HCT116 (cell line): Measurements from ENCODE around the gene LRRC71. TPM values are rescaled to one million over a fixed set of nuclear protein-coding genes. Genes with fewer than 3 reads are reported as not detected.

Experiments
- ATAC-seq: fragments of 200-7000 bp; cut with Tn5 transposase; 2 replicates; pipeline ENCODE4 v1.9.1; 2020; ENCODE audit warnings: mild to moderate bottlenecking, moderate library complexity
- BruUV-seq: library from RNA; stranded (reverse); fragments of 400-500 nt; replicated peaks from 2 replicates; lab custom pipeline; 2021; lab: Mats Ljungman, UMichigan
- CTCF ChIA-PET: fragments of 300-600 bp; sonication (Branson Sonifier 250); formaldehyde crosslinking; loops from one replicate; lab custom pipeline; 2021; ENCODE audit warnings: antibody characterized with exemption; lab: Charles Lee
- POLR2A ChIA-PET: fragments of 300-600, 350-600 bp; sonication (Branson Sonifier 250); formaldehyde crosslinking; loops from one replicate; lab custom pipeline; 2021; ENCODE audit warnings: antibody characterized with exemption; lab: Charles Lee
- RAD21 ChIA-PET, 2 experiments: fragments of 300-600 bp; sonication (Branson Sonifier 250); formaldehyde crosslinking; loops; one replicate each; lab custom pipeline; 2023; ENCODE audit warnings: low total read pairs in 2 of 2; ENCODE audit not compliant: uncharacterized antibody in 2 of 2, unreplicated experiment in 2 of 2, low non-redundant PET in 1 of 2; lab: Charles Lee
- DNase-seq: peaks from one replicate; pipeline ENCODE4 v3.0.0-alpha.2; 2010; ENCODE audit warnings: low read depth, low spot score
- H2AFZ ChIP-seq: fragments of 200-600 bp; shearing (Covaris generic), sonication (generic); 2 replicates; pipeline ENCODE4 v1.6.1; 2017; ENCODE audit warnings: low read depth, mixed run types, mixed read lengths, antibody characterized with exemption, low read length; ENCODE audit not compliant: poor library complexity, severe bottlenecking
- H3K27ac ChIP-seq: 2 replicates; pipeline ENCODE4 v1.5.1; 2012; ENCODE audit warnings: low read depth, low read length
- H3K27me3 ChIP-seq: fragments of 200-600 bp; sonication (generic); 2 replicates; pipeline ENCODE4 v1.6.1; 2016; ENCODE audit warnings: mixed run types, low read length, mixed read lengths; ENCODE audit not compliant: insufficient read depth
- H3K36me3 ChIP-seq, 2 experiments: fragments of 200-500 bp in 1 of 2; fragments of 200-600 bp in 1 of 2; sonication (Bioruptor generic) in 1 of 2; sonication (generic) in 1 of 2; 2 replicates each; pipeline versions ENCODE4 v1.5.1 to v1.6.1; 2014 to 2016; ENCODE audit warnings: low read length in 2 of 2, inconsistent platforms in 1 of 2, mixed read lengths in 1 of 2, mixed run types in 1 of 2; ENCODE audit not compliant: insufficient read depth in 2 of 2, control insufficient read depth in 1 of 2
- H3K4me1 ChIP-seq, 2 experiments: fragments of 200-600 bp in 1 of 2; sonication (generic) in 1 of 2; 2 replicates each; pipeline versions ENCODE4 v1.5.1 to v1.6.1; 2012 to 2017; ENCODE audit warnings: low read length in 2 of 2, inconsistent platforms in 1 of 2, mild to moderate bottlenecking in 1 of 2, mixed read lengths in 1 of 2, mixed run types in 1 of 2, moderate library complexity in 1 of 2; ENCODE audit not compliant: insufficient read depth in 2 of 2, control insufficient read depth in 1 of 2
- H3K4me2 ChIP-seq: fragments of 200-600 bp; sonication (generic); 2 replicates; pipeline ENCODE4 v1.6.1; 2017; ENCODE audit warnings: mixed run types, low read length, mixed read lengths
- H3K4me3 ChIP-seq, 2 experiments: fragments of 200-600 bp in 1 of 2; sonication (generic) in 1 of 2; replicated peaks in 1 of 2; 2 replicates each; pipeline ENCODE4 v1.5.1; 2011 to 2016; ENCODE audit warnings: low read length in 2 of 2, control low read depth in 1 of 2, low read depth in 1 of 2, mild to moderate bottlenecking in 1 of 2, mixed read lengths in 1 of 2, mixed run types in 1 of 2
- H3K79me2 ChIP-seq: fragments of 200-600 bp; sonication (generic); 2 replicates; pipeline ENCODE4 v1.6.1; 2017; ENCODE audit warnings: mild to moderate bottlenecking, mixed run types, low read length, moderate library complexity, mixed read lengths; ENCODE audit not compliant: insufficient read depth
- H3K9ac ChIP-seq: fragments of 200-600 bp; sonication (generic); 2 replicates; pipeline ENCODE4 v1.6.1; 2016; ENCODE audit warnings: low read length, mixed read lengths
- H3K9me2 ChIP-seq: fragments of 200-600 bp; sonication (generic), shearing (Covaris generic); 2 replicates; pipeline ENCODE4 v1.6.1; 2017; ENCODE audit warnings: mixed run types, mild to moderate bottlenecking, moderate library complexity; ENCODE audit not compliant: insufficient read depth
- H3K9me3 ChIP-seq, 2 experiments: fragments of 200-500 bp in 1 of 2; fragments of 200-600 bp in 1 of 2; sonication (Bioruptor generic) in 1 of 2; sonication (generic) in 1 of 2; 2 replicates each; pipeline ENCODE4 v1.6.1; 2014 to 2017; ENCODE audit warnings: low read length in 2 of 2, mixed read lengths in 2 of 2, inconsistent platforms in 1 of 2, low read depth in 1 of 2, mild to moderate bottlenecking in 1 of 2, mixed run types in 1 of 2, moderate library complexity in 1 of 2; ENCODE audit not compliant: control insufficient read depth in 1 of 2, insufficient read depth in 1 of 2
- H4K20me1 ChIP-seq: fragments of 200-600 bp; sonication (generic), shearing (Covaris generic); 2 replicates; pipeline ENCODE4 v1.6.1; 2017; ENCODE audit warnings: mixed run types, mild to moderate bottlenecking, moderate library complexity; ENCODE audit not compliant: insufficient read depth
- EGR1 ChIP-seq: IDR thresholded peaks from 2 replicates; pipeline ENCODE4 v1.6.1; 2012; ENCODE audit warnings: low read depth
- ELF1 ChIP-seq: IDR thresholded peaks from 2 replicates; pipeline ENCODE4 v1.6.1; 2012; ENCODE audit warnings: low read depth, borderline replicate concordance
- EZH2 ChIP-seq: fragments of 200-600 bp; sonication (generic); IDR thresholded peaks from 2 replicates; pipeline ENCODE4 v1.6.1; 2017; ENCODE audit warnings: antibody characterized with exemption, mixed run types
- EZH2phosphoT487 ChIP-seq: fragments of 200-600 bp; IDR thresholded peaks from 2 replicates; pipeline ENCODE4 v1.6.1; 2018; ENCODE audit warnings: antibody characterized with exemption, borderline replicate concordance
- FOSL1 ChIP-seq: IDR thresholded peaks from 2 replicates; pipeline ENCODE4 v1.6.1; 2012; ENCODE audit warnings: low read depth
- POLR2A ChIP-seq: IDR thresholded peaks from 2 replicates; pipeline ENCODE4 v1.7.0; 2011; ENCODE audit warnings: borderline replicate concordance; ENCODE audit not compliant: insufficient read depth, insufficient read length; ENCODE audit errors: extremely low read depth
- POLR2AphosphoS5 ChIP-seq: IDR thresholded peaks from 2 replicates; pipeline ENCODE4 v1.6.1; 2011; ENCODE audit warnings: mild to moderate bottlenecking, low read depth, low read length, moderate library complexity
- RAD21 ChIP-seq: IDR thresholded peaks from 2 replicates; pipeline ENCODE4 v1.6.1; 2012; ENCODE audit warnings: low read depth, mild to moderate bottlenecking
- TCF7L2 ChIP-seq: IDR thresholded peaks from 2 replicates; pipeline ENCODE4 v1.7.0; 2011; ENCODE audit warnings: borderline replicate concordance, inconsistent platforms; ENCODE audit not compliant: insufficient read depth, insufficient read length; ENCODE audit errors: extremely low read depth
- ZNF274 ChIP-seq: fragments of 200-500 bp; sonication (Bioruptor generic); IDR thresholded peaks from 2 replicates; pipeline ENCODE4 v1.6.1; 2014; ENCODE audit warnings: mild to moderate bottlenecking, low read depth, low read length, inconsistent platforms
- intact Hi-C: fragments of 100-400 bp; cut with micrococcal nuclease; formaldehyde crosslinking; loops from 2 replicates; pipeline ENCODE4 v1.10.0; 2022
- total RNA-seq: library from RNA; stranded (reverse); gene quantifications from one replicate; pipeline ENCODE4 v1.2.1, GENCODE V29; 2021; ENCODE audit not compliant: unreplicated experiment
- TF ChIP-seq, protein P1 (sequence below): IDR thresholded peaks from 2 replicates; pipeline ENCODE4 v1.6.1; 2012; ENCODE audit warnings: low read depth
- TF ChIP-seq, protein P2 (sequence below), 3 experiments: fragments of 200-600 bp in 1 of 3; sonication (generic) in 1 of 3; IDR thresholded peaks in 2 of 3; conservative IDR thresholded peaks in 1 of 3; 2 replicates each; pipeline ENCODE4 v1.5.1; 2012 to 2017; ENCODE audit warnings: low read depth in 2 of 3, low read length in 2 of 3, antibody characterized with exemption in 1 of 3, borderline replicate concordance in 1 of 3, control low read depth in 1 of 3, mild to moderate bottlenecking in 1 of 3, mixed read lengths in 1 of 3, mixed run types in 1 of 3, moderate library complexity in 1 of 3; ENCODE audit not compliant: insufficient read depth in 1 of 3
- TF ChIP-seq, protein P3 (sequence below): IDR thresholded peaks from 2 replicates; pipeline ENCODE4 v1.6.1; 2012

The LRRC71 gene
- total RNA-seq, 1 experiment from 2014 or later: not detected

DNA sequence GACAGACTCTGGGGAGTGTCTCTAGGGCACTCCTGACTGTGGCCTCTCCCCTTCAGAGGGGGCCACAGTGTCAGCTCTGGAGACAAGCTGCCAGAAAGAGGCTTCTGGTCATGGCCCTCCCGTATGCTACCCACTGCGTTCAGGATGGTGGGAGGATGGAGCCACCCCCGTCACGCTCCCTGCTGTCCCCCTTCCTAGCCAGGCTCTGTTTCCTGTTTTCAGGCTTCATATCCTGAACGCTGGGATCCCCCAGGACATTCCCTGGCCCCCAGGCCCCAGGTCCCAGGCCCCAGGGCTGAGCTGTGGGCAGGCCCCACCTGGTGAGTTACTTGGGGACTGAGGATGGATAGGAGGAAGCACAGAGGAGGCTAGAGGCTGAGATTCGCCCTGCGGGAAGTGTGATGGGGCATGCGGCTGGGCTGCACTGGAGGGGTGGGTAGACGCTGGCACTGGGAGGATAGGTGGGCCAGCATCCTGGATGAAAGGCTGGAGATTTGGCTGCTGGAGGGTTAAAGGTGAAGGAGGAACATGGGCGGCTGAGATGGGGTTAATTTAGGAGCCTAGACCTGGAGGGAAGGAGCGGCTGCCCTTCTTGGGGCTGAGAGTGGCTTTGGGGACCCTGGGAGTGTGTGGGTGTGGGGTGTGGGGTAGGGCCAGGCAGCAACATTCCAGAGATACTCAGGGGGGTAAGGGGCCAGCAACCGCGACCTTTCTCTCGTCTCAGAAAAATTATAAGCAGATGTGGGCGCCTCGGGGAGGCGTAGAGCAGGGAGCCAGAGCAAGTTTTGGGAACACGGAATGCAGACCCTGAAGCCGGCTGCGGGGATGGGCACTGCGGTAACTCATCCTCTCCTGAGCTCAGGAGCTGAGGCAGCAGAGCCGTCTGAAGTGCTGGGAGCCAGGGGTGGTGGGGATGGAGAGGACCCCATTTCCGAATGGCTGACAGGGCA lies 18.2 kb upstream of the LRRC71 start (continued):
- TF ChIP-seq, protein P1, sequence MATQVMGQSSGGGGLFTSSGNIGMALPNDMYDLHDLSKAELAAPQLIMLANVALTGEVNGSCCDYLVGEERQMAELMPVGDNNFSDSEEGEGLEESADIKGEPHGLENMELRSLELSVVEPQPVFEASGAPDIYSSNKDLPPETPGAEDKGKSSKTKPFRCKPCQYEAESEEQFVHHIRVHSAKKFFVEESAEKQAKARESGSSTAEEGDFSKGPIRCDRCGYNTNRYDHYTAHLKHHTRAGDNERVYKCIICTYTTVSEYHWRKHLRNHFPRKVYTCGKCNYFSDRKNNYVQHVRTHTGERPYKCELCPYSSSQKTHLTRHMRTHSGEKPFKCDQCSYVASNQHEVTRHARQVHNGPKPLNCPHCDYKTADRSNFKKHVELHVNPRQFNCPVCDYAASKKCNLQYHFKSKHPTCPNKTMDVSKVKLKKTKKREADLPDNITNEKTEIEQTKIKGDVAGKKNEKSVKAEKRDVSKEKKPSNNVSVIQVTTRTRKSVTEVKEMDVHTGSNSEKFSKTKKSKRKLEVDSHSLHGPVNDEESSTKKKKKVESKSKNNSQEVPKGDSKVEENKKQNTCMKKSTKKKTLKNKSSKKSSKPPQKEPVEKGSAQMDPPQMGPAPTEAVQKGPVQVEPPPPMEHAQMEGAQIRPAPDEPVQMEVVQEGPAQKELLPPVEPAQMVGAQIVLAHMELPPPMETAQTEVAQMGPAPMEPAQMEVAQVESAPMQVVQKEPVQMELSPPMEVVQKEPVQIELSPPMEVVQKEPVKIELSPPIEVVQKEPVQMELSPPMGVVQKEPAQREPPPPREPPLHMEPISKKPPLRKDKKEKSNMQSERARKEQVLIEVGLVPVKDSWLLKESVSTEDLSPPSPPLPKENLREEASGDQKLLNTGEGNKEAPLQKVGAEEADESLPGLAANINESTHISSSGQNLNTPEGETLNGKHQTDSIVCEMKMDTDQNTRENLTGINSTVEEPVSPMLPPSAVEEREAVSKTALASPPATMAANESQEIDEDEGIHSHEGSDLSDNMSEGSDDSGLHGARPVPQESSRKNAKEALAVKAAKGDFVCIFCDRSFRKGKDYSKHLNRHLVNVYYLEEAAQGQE: no peak
- TF ChIP-seq, protein P2, sequence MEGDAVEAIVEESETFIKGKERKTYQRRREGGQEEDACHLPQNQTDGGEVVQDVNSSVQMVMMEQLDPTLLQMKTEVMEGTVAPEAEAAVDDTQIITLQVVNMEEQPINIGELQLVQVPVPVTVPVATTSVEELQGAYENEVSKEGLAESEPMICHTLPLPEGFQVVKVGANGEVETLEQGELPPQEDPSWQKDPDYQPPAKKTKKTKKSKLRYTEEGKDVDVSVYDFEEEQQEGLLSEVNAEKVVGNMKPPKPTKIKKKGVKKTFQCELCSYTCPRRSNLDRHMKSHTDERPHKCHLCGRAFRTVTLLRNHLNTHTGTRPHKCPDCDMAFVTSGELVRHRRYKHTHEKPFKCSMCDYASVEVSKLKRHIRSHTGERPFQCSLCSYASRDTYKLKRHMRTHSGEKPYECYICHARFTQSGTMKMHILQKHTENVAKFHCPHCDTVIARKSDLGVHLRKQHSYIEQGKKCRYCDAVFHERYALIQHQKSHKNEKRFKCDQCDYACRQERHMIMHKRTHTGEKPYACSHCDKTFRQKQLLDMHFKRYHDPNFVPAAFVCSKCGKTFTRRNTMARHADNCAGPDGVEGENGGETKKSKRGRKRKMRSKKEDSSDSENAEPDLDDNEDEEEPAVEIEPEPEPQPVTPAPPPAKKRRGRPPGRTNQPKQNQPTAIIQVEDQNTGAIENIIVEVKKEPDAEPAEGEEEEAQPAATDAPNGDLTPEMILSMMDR (IDR thresholded peaks at IDR 0.05 in 2 of 3, conservative IDR thresholded peaks at IDR 0.05 in 1 of 3; ENCODE audit: borderline replicate concordance in 1 of 3, insufficient read depth in 1 of 3, low read depth in 2 of 3, low read length in 2 of 3): no peak
- TF ChIP-seq FOSL1: no peak

DNA sequence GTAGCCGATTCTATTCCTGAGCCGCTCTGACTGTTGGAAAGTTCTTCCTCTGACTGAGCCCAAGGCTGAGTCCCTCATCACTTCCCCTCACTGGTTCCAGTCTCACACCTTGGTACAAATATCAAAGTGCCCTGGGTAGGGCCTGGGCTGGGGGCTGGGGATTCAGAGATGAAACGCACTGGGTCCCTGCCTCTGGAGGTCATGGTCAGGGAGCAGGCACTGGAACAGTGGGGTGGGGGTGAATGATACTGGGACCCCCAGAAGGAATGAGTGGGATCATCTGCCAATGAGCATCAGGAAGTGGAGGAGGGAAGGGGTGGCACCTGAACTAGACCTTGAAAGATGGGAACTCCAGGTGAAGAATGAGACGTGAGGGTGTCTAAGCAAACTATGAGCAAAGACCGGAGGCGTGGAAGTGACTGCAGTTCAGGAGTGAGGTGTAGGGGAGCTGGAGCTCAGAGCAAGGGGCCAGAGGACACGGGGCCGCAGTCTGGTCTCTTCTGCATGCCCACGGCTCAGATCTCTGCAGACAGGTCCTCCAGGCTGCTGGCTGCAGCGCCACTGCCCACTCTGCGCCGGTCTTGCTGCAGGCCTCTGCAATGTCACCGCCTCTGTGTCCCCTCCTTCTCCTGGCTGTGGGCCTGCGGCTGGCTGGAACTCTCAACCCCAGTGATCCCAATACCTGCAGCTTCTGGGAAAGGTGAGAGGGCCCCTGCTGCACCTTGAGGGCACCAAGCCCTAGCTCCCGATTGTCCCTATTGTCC lies 16.9 kb upstream of the LRRC71 start:
- H3K79me2 ChIP-seq: no peaks in the 10 kb centered on the region
- H3K9ac ChIP-seq: no peak overlapping the region
- no peak overlapping the region for H3K4me2 ChIP-seq
- H2AFZ ChIP-seq: no peak overlapping the region
- ATAC-seq (no peak), DNase-seq (no peak)
- ChIA-PET POLR2A (no interaction called here), RAD21 (no interaction called here), CTCF (no interaction called here)
- H3K4me1 ChIP-seq: peaks cover 6 to 20% of the 10 kb centered on the region in 2 experiments; a peak in 3 of 4 replicates
- BruUV-seq: no TSS peak
- H3K27me3 ChIP-seq: no peaks in the 10 kb centered on the region
- no peak overlapping the region for H3K27ac ChIP-seq
- no peaks in the 10 kb centered on the region for H3K36me3 ChIP-seq
- no peaks in the 10 kb centered on the region; a peak in 1 of 4 replicates for H3K9me3 ChIP-seq
- no peaks in the 10 kb centered on the region for H4K20me1 ChIP-seq
- H3K4me3 ChIP-seq: no peak overlapping the region
- H3K9me2 ChIP-seq: no peaks in the 10 kb centered on the region
- intact Hi-C loops: no loop called here
- no peak for TF ChIP-seq EZH2
- TF ChIP-seq ZNF274: no peak
- TF ChIP-seq, protein P2 (IDR thresholded peaks at IDR 0.05 in 2 of 3, conservative IDR thresholded peaks at IDR 0.05 in 1 of 3; ENCODE audit: borderline replicate concordance in 1 of 3, insufficient read depth in 1 of 3, low read depth in 2 of 3, low read length in 2 of 3): no peak
- no peak for TF ChIP-seq EGR1
- TF ChIP-seq, protein P3, sequence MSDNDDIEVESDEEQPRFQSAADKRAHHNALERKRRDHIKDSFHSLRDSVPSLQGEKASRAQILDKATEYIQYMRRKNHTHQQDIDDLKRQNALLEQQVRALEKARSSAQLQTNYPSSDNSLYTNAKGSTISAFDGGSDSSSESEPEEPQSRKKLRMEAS: no peak
- TF ChIP-seq ELF1: no peak
- no peak for TF ChIP-seq RAD21
- TF ChIP-seq POLR2AphosphoS5: no peak
- TF ChIP-seq TCF7L2: no peak
- TF ChIP-seq POLR2A: no peak
- no peak for TF ChIP-seq EZH2phosphoT487
